ENCODE data around the gene DUSP15. TPM values are rescaled to one million over a fixed set of nuclear protein-coding genes. Genes with fewer than 3 reads are reported as not detected.

The DUSP15 gene
- total RNA-seq, 2 experiments from 2014 or later, result not detected

- peaks cover 2% of the 10 kb centered on the region for H3K27me3 Mint-ChIP-seq
- POLR2A ChIA-PET, result no interaction called here
- CTCF ChIA-PET, result interaction anchor here (0.9 to 2.5 kb wide), 2 partner anchors 10 to 20 kb away, joined by 3 to 10 read pairs; no protein-coding TSS in a partner anchor
- no peak overlapping the region for H3K27ac Mint-ChIP-seq
- H3K9me3 Mint-ChIP-seq, result no peaks in the 10 kb centered on the region
- no peak overlapping the region for H3K4me3 Mint-ChIP-seq
- intact Hi-C loops (cut with micrococcal nuclease), result no loop called here
- no peak for TF ChIP-seq CTCF (IDR thresholded peaks at IDR 0.05)
- no peaks in the 10 kb centered on the region for H3K36me3 Mint-ChIP-seq (ENCODE audit: low read depth)
- ATAC-seq (no peak), DNase-seq (no peak)
- peaks cover 2% of the 10 kb centered on the region for H3K4me1 Mint-ChIP-seq (ENCODE audit: low read depth)
Observed at GRCh38 chr20:31827059-31827458, 43.3 kb downstream of the DUSP15 start.

- no peak overlapping the region for H3K27ac Mint-ChIP-seq
- H3K27me3 Mint-ChIP-seq, result peaks cover 2% of the 10 kb centered on the region
- no peaks in the 10 kb centered on the region for H3K36me3 Mint-ChIP-seq (ENCODE audit: low read depth)
- ATAC-seq, result no peak
- no peak overlapping the region for H3K4me3 Mint-ChIP-seq
- no peak for TF ChIP-seq CTCF (IDR thresholded peaks at IDR 0.05)
- H3K4me1 Mint-ChIP-seq (ENCODE audit: low read depth), result peaks cover 2% of the 10 kb centered on the region
- H3K9me3 Mint-ChIP-seq, result no peaks in the 10 kb centered on the region
- POLR2A ChIA-PET, result no interaction called here
- DNase-seq, result no peak
- intact Hi-C loops (cut with micrococcal nuclease), result no loop called here
- CTCF ChIA-PET, result interaction anchor here (1.7 to 2.5 kb wide), 2 partner anchors 21 to 27 kb away, joined by 5 to 10 read pairs; no protein-coding TSS in a partner anchor
Observed at GRCh38 chr20:31826074-31826473, 44.3 kb downstream of the DUSP15 start.

GRCh38 chr20:31824554-31825313, 45.6 kb downstream of the DUSP15 start:
- no peak for TF ChIP-seq CTCF (IDR thresholded peaks at IDR 0.05)
- ChIA-PET CTCF (interaction anchor here (0.8 to 2.6 kb wide), 6 partner anchors 8 to 31 kb away, joined by 3 to 16 read pairs (median 4); no protein-coding TSS in a partner anchor), POLR2A (interaction anchor here (1.7 kb wide), 1 partner anchor 207 kb away, joined by 6 read pairs; no protein-coding TSS in a partner anchor)
- Mint-ChIP-seq H3K9me3 (no peaks in the 10 kb centered on the region), H3K27ac (no peak overlapping the region), H3K4me1 (ENCODE audit: low read depth) (peaks cover 2% of the 10 kb centered on the region), H3K27me3 (peaks cover 2% of the 10 kb centered on the region), H3K4me3 (no peak overlapping the region), H3K36me3 (ENCODE audit: low read depth) (no peaks in the 10 kb centered on the region)
- no peak for ATAC-seq
- no peak for DNase-seq
- intact Hi-C loops (cut with micrococcal nuclease), result no loop called here

GRCh38 chr20:31824125-31824485, 46.2 kb downstream of the DUSP15 start:
- Mint-ChIP-seq H3K9me3 (no peaks in the 10 kb centered on the region), H3K36me3 (ENCODE audit: low read depth) (no peaks in the 10 kb centered on the region), H3K4me1 (ENCODE audit: low read depth) (peaks cover 2% of the 10 kb centered on the region), H3K27me3 (peaks cover 2% of the 10 kb centered on the region), H3K4me3 (no peak overlapping the region), H3K27ac (no peak overlapping the region)
- DNase-seq, result no peak
- TF ChIP-seq CTCF (IDR thresholded peaks at IDR 0.05), result no peak
- ChIA-PET POLR2A (interaction anchor here (1.7 kb wide), 1 partner anchor 207 kb away, joined by 6 read pairs; no protein-coding TSS in a partner anchor), CTCF (interaction anchor here (1.1 to 3.7 kb wide), 10 partner anchors 7 to 207 kb away, joined by 3 to 51 read pairs (median 10); partner anchors contain the start of genes FOXS1 and XKR7)
- intact Hi-C loops (cut with micrococcal nuclease), result no loop called here
- ATAC-seq, result no peak

Measured in activated CD8-positive, alpha-beta T cell treated with anti-CD3 and anti-CD28 coated beads for 36 hours (primary cell).